ENCODE measurements around the gene SMIM3. TPM values are rescaled to one million over a fixed set of nuclear protein-coding genes. Genes with fewer than 3 reads are reported as not detected.
"Not testable (repeated sequence)": the region's sequence is repeated elsewhere in the genome, so short reads cannot be mapped to it uniquely, and the experiment has no call there.

SMIM3 gene
- total RNA-seq, 2 experiments from 2014 or later: not detected

DNA sequence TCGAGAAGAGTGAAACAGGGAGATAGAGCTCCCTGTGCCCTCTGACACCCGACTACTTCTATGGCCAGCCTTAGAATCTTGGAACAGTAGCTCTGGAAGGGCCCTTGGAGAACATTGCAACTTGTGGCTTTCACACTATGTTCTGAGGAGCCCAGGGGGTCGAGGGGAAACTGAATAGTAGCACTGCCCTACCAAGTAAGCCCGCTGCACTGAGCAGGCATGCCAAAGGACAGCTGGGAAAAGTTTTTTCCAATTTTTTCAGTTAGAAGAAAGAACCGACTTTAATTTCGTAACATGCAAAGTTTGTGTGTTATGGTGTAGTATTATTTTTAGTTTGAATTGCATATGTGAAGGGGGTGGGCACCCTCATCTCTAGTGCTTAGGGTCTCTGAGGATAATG, 10.9 kb downstream of the SMIM3 start:
- POLR2A ChIA-PET: no interaction called here
- intact Hi-C loops (cut with micrococcal nuclease; ENCODE audit: unreplicated experiment): no loop called here

DNA sequence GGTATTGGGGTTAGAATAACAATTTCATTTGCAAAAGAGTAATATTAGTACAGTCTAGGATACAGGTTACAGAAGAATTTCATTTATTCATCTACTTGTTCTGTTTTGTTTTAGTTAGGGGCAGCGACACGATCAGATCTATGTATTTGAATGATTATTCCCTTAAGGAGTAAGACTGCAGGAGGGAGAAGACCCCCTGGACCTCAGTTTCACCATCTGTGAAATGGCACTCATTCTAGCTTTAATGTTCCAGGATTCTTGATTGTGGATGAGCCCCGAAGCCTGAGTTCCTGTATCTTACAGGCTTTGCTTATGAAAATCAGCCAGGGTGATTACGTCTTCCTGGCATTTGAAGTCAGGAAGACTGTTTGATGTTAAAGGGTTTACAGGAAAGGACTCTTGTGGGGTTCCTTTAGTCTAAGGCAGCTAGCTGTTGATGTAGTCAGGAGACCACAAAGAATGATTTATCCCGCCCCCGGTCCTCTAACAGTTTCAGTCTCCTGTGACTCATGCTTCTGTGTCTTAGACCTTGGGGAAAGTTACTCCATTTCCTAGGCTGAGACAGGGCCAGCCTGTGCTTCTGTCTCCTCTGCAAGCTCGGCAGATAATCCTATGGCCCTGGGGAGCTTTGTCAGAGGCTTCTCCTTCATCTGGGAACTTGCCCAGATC, 11.5 kb downstream of the SMIM3 start:
- CTCF ChIA-PET (ENCODE audit: unreplicated experiment): no interaction called here
- TF ChIP-seq, protein P1, sequence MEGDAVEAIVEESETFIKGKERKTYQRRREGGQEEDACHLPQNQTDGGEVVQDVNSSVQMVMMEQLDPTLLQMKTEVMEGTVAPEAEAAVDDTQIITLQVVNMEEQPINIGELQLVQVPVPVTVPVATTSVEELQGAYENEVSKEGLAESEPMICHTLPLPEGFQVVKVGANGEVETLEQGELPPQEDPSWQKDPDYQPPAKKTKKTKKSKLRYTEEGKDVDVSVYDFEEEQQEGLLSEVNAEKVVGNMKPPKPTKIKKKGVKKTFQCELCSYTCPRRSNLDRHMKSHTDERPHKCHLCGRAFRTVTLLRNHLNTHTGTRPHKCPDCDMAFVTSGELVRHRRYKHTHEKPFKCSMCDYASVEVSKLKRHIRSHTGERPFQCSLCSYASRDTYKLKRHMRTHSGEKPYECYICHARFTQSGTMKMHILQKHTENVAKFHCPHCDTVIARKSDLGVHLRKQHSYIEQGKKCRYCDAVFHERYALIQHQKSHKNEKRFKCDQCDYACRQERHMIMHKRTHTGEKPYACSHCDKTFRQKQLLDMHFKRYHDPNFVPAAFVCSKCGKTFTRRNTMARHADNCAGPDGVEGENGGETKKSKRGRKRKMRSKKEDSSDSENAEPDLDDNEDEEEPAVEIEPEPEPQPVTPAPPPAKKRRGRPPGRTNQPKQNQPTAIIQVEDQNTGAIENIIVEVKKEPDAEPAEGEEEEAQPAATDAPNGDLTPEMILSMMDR (conservative IDR thresholded peaks at IDR 0.05; ENCODE audit: low read length): no peak
- TF ChIP-seq EZH2phosphoT487 (IDR thresholded peaks at IDR 0.05; ENCODE audit: borderline replicate concordance, low read depth, low read length): no peak
- Histone ChIP-seq H3K4me1 (ENCODE audit: insufficient read depth, low read length, poor library complexity, severe bottlenecking) (no peaks in the 10 kb centered on the region), H3K4me2 (ENCODE audit: low read length) (no peak overlapping the region), H3K4me3 (ENCODE audit: low read depth, low read length, poor library complexity, severe bottlenecking) (no peak overlapping the region), H3K79me2 (ENCODE audit: insufficient read depth, low read depth, low read length) (no peaks in the 10 kb centered on the region), H4K20me1 (ENCODE audit: insufficient read depth, low read length) (no peaks in the 10 kb centered on the region), H3K9me2 (ENCODE audit: insufficient read depth, low read length) (no peaks in the 10 kb centered on the region), H3K27ac (ENCODE audit: low read depth, low read length, poor library complexity, severe bottlenecking) (no peak overlapping the region), H3K9me3 (ENCODE audit: low read length) (no peaks in the 10 kb centered on the region), H2AFZ (ENCODE audit: low read length) (no peak overlapping the region), H3K36me3 (ENCODE audit: insufficient read depth, low read length) (no peaks in the 10 kb centered on the region)
- intact Hi-C loops (cut with micrococcal nuclease; ENCODE audit: unreplicated experiment): no loop called here
- DNase-seq (ENCODE audit: low spot score): no peak
- no TSS peak for BruUV-seq (replicated peaks)
- POLR2A ChIA-PET: no interaction called here

More for the DNA sequence above, 10.9 kb downstream of the SMIM3 start:
- Histone ChIP-seq H2AFZ (ENCODE audit: low read length) (no peak overlapping the region), H3K9me3 (ENCODE audit: low read length) (no peaks in the 10 kb centered on the region), H3K36me3 (ENCODE audit: insufficient read depth, low read length) (no peaks in the 10 kb centered on the region), H3K27ac (ENCODE audit: low read depth, low read length, poor library complexity, severe bottlenecking) (no peak overlapping the region), H3K79me2 (ENCODE audit: insufficient read depth, low read depth, low read length) (no peaks in the 10 kb centered on the region), H3K4me2 (ENCODE audit: low read length) (no peak overlapping the region), H3K9me2 (ENCODE audit: insufficient read depth, low read length) (no peaks in the 10 kb centered on the region), H3K4me1 (ENCODE audit: insufficient read depth, low read length, poor library complexity, severe bottlenecking) (no peaks in the 10 kb centered on the region), H4K20me1 (ENCODE audit: insufficient read depth, low read length) (no peaks in the 10 kb centered on the region), H3K4me3 (ENCODE audit: low read depth, low read length, poor library complexity, severe bottlenecking) (no peak overlapping the region)
- no peak for DNase-seq (ENCODE audit: low spot score)
- CTCF ChIA-PET (ENCODE audit: unreplicated experiment): no interaction called here
- no peak for TF ChIP-seq EZH2phosphoT487 (IDR thresholded peaks at IDR 0.05; ENCODE audit: borderline replicate concordance, low read depth, low read length)
- TF ChIP-seq, protein P1 (conservative IDR thresholded peaks at IDR 0.05; ENCODE audit: low read length): no peak
- no TSS peak for BruUV-seq (replicated peaks)

DNA sequence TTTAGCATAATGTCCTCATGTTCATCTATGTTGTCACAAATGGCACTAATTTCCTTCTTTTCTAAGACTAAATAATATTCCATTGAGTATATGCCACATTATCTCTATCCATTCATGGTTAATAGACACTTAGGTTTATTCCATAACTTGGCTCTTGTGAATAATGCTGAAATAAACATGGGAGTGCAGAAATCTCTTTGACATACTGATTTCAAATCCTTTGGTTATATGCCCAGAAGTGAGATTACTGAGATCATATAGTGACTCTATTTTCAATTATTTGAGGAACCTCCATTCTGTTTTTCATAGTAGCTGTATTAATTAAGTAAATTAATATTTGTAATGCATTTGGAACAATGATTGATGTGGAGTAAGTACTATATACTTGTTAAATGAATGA, 13.0 kb downstream of the SMIM3 start:
- intact Hi-C loops (cut with micrococcal nuclease; ENCODE audit: unreplicated experiment): no loop called here
- no peak for DNase-seq (ENCODE audit: low spot score)
- Histone ChIP-seq H3K36me3 (ENCODE audit: insufficient read depth, low read length) (no peaks in the 10 kb centered on the region), H3K4me1 (ENCODE audit: insufficient read depth, low read length, poor library complexity, severe bottlenecking) (no peaks in the 10 kb centered on the region), H3K4me3 (ENCODE audit: low read depth, low read length, poor library complexity, severe bottlenecking) (no peak overlapping the region), H3K9me2 (ENCODE audit: insufficient read depth, low read length) (no peaks in the 10 kb centered on the region), H4K20me1 (ENCODE audit: insufficient read depth, low read length) (no peaks in the 10 kb centered on the region), H3K9me3 (ENCODE audit: low read length) (no peaks in the 10 kb centered on the region), H2AFZ (ENCODE audit: low read length) (no peak overlapping the region), H3K27ac (ENCODE audit: low read depth, low read length, poor library complexity, severe bottlenecking) (no peak overlapping the region), H3K4me2 (ENCODE audit: low read length) (no peak overlapping the region), H3K79me2 (ENCODE audit: insufficient read depth, low read depth, low read length) (no peaks in the 10 kb centered on the region)
- TF ChIP-seq, protein P1 (conservative IDR thresholded peaks at IDR 0.05; ENCODE audit: low read length): no peak
- TF ChIP-seq EZH2phosphoT487 (IDR thresholded peaks at IDR 0.05; ENCODE audit: borderline replicate concordance, low read depth, low read length): no peak
- no TSS peak for BruUV-seq (replicated peaks)
- CTCF ChIA-PET (ENCODE audit: unreplicated experiment): no interaction called here
- POLR2A ChIA-PET: no interaction called here

DNA sequence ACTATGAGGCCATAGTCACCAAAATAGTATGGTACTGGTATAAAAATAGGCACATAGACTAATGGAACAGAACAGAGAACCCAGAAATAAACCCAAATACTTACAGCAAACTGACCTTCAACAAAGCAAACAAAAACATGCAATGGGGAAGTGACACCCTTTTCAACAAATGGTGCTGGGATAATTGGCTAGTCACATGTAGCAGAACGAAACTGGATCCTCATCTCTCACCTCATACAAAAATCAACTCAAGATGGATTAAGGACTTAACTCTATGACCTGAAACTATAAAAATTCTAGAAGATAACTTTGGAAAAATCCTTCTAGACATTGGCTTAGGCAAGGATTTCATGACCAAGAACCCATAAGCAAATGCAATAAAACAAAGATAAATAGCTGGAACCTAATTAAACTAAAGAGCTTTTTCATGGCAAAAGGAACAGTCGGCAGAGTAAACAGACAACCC, 14.9 kb downstream of the SMIM3 start:
- H3K9me2 ChIP-seq (ENCODE audit: insufficient read depth, low read length); intact Hi-C loops (cut with micrococcal nuclease; ENCODE audit: unreplicated experiment); H2AFZ ChIP-seq (ENCODE audit: low read length); H3K36me3 ChIP-seq (ENCODE audit: insufficient read depth, low read length); CTCF ChIA-PET (ENCODE audit: unreplicated experiment); BruUV-seq (replicated peaks); H4K20me1 ChIP-seq (ENCODE audit: insufficient read depth, low read length); H3K9me3 ChIP-seq (ENCODE audit: low read length); H3K4me1 ChIP-seq (ENCODE audit: insufficient read depth, low read length, poor library complexity, severe bottlenecking); DNase-seq (ENCODE audit: low spot score); H3K4me2 ChIP-seq (ENCODE audit: low read length); H3K27ac ChIP-seq (ENCODE audit: low read depth, low read length, poor library complexity, severe bottlenecking); H3K79me2 ChIP-seq (ENCODE audit: insufficient read depth, low read depth, low read length); H3K4me3 ChIP-seq (ENCODE audit: low read depth, low read length, poor library complexity, severe bottlenecking): not testable (repeated sequence)
- POLR2A ChIA-PET: interaction anchor here (0.6 kb wide), 1 partner anchor 18 kb away, joined by 3 read pairs; no protein-coding TSS in a partner anchor

All from OCI-LY7 (cell line).